Measurements from ENCODE around the gene HDAC9. TPM values are rescaled to one million over a fixed set of nuclear protein-coding genes. Genes with fewer than 3 reads are reported as not detected.

Gene HDAC9
- total RNA-seq, 4 donors from 2014 or later = 54.8 to 96.2 (median 87.2) TPM

GRCh38 chr7:18993933-18994668 is 498.6 kb downstream of the HDAC9 start:
- Histone ChIP-seq H3K4me1 (no peaks in the 10 kb centered on the region), H3K4me3 (no peak overlapping the region), H3K9me3 (no peaks in the 10 kb centered on the region), H3K27ac (no peak overlapping the region), H3K27me3 (no peaks in the 10 kb centered on the region), H3K36me3 (no peaks in the 10 kb centered on the region)
- TF ChIP-seq POLR2A (IDR thresholded peaks at IDR 0.05) = no peak
- TF ChIP-seq, protein P1, sequence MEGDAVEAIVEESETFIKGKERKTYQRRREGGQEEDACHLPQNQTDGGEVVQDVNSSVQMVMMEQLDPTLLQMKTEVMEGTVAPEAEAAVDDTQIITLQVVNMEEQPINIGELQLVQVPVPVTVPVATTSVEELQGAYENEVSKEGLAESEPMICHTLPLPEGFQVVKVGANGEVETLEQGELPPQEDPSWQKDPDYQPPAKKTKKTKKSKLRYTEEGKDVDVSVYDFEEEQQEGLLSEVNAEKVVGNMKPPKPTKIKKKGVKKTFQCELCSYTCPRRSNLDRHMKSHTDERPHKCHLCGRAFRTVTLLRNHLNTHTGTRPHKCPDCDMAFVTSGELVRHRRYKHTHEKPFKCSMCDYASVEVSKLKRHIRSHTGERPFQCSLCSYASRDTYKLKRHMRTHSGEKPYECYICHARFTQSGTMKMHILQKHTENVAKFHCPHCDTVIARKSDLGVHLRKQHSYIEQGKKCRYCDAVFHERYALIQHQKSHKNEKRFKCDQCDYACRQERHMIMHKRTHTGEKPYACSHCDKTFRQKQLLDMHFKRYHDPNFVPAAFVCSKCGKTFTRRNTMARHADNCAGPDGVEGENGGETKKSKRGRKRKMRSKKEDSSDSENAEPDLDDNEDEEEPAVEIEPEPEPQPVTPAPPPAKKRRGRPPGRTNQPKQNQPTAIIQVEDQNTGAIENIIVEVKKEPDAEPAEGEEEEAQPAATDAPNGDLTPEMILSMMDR (IDR thresholded peaks at IDR 0.05) = no peak
- no peak for DNase-seq
- intact Hi-C loops (cut with DNase I; ENCODE audit: low total_unique reads) = no loop called here

DNA sequence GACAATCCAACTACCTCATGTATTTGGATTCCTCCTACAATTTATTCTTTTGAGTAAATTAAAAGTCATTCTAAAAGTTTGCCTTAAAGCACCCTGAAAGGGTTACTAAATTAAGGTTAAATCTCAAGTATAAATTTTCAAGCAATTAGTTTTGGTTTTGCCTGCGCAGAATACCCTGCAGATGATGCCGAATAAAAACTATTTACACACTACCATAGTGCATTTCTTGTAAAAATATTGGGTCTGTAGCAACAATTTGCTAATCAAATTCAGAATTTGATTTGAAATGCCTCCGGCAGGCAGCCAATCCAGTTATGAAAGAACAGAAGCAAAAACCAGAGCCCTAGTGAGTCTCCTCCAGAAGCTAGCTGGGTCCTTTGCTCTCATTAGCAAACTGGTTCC is 499.7 kb downstream of the HDAC9 start:
- H3K27me3 ChIP-seq = no peaks in the 10 kb centered on the region
- no peaks in the 10 kb centered on the region for H3K4me1 ChIP-seq
- H3K27ac ChIP-seq = no peak overlapping the region
- no peak for DNase-seq
- H3K36me3 ChIP-seq = no peaks in the 10 kb centered on the region
- no peak overlapping the region for H3K4me3 ChIP-seq
- H3K9me3 ChIP-seq = no peaks in the 10 kb centered on the region
- intact Hi-C loops (cut with DNase I; ENCODE audit: low total_unique reads) = no loop called here
- TF ChIP-seq, protein P1 (IDR thresholded peaks at IDR 0.05) = no peak
- TF ChIP-seq POLR2A (IDR thresholded peaks at IDR 0.05) = no peak

DNA sequence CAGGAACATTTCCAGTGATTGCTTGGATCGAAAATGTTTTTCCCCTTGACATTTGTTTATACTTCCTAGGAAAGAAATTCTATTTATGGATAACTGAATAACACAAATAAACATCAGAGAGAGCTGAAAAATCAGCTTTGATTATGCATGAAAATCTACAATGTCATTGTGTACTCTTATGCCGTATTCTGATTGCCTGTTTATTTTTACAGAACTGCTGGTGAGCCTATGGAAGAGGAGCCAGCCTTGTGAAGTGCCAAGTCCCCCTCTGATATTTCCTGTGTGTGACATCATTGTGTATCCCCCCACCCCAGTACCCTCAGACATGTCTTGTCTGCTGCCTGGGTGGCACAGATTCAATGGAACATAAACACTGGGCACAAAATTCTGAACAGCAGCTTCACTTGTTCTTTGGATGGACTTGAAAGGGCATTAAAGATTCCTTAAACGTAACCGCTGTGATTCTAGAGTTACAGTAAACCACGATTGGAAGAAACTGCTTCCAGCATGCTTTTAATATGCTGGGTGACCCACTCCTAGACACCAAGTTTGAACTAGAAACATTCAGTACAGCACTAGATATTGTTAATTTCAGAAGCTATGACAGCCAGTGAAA is 500.4 kb downstream of the HDAC9 start:
- intact Hi-C loops (cut with DNase I; ENCODE audit: low total_unique reads) = no loop called here
- no peaks in the 10 kb centered on the region for H3K36me3 ChIP-seq
- no peak overlapping the region for H3K27ac ChIP-seq
- DNase-seq = no peak
- H3K4me1 ChIP-seq = no peaks in the 10 kb centered on the region
- TF ChIP-seq POLR2A (IDR thresholded peaks at IDR 0.05) = no peak
- TF ChIP-seq, protein P1 (IDR thresholded peaks at IDR 0.05) = no peak
- no peak overlapping the region for H3K4me3 ChIP-seq
- no peaks in the 10 kb centered on the region for H3K27me3 ChIP-seq
- H3K9me3 ChIP-seq = no peaks in the 10 kb centered on the region

- DNase-seq = no peak
- no peaks in the 10 kb centered on the region for H3K36me3 ChIP-seq
- H3K4me3 ChIP-seq = no peak overlapping the region
- TF ChIP-seq, protein P1 (IDR thresholded peaks at IDR 0.05) = no peak
- no peak for TF ChIP-seq POLR2A (IDR thresholded peaks at IDR 0.05)
- no peaks in the 10 kb centered on the region for H3K9me3 ChIP-seq
- intact Hi-C loops (cut with DNase I; ENCODE audit: low total_unique reads) = no loop called here
- no peak overlapping the region for H3K27ac ChIP-seq
- no peaks in the 10 kb centered on the region for H3K4me1 ChIP-seq
- no peaks in the 10 kb centered on the region for H3K27me3 ChIP-seq
Measured at GRCh38 chr7:18996583-18996982, 501.0 kb downstream of the HDAC9 start.

GRCh38 chr7:18997477-18998150 is 502.1 kb downstream of the HDAC9 start:
- TF ChIP-seq, protein P1 (IDR thresholded peaks at IDR 0.05) = no peak
- no peak for TF ChIP-seq POLR2A (IDR thresholded peaks at IDR 0.05)
- H3K27me3 ChIP-seq = no peaks in the 10 kb centered on the region
- H3K36me3 ChIP-seq = no peaks in the 10 kb centered on the region
- DNase-seq = no peak
- H3K4me1 ChIP-seq = no peaks in the 10 kb centered on the region
- no peaks in the 10 kb centered on the region for H3K9me3 ChIP-seq
- H3K27ac ChIP-seq = no peak overlapping the region
- intact Hi-C loops (cut with DNase I; ENCODE audit: low total_unique reads) = no loop called here
- no peak overlapping the region for H3K4me3 ChIP-seq
